Measurements from ENCODE around the gene SLC6A13.

DNA sequence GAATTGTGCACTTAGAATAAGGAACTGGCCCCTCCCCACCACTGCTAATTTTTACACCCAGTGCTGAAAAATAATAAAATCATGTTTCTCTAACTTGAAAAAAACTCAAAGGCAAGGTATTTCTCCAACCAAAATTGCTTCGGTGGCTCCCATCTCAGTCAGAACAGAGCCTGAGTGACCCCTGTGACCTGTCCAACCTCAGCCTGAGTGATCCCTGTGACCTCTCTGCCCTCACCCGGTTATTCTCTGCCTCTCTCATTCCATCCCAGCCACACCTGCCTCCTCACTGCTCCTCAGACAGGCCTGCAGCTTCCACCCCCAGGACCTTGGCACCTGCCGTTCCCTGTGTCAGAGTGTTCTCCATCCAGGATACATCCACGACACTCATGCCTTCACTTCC lies 53.8 kb downstream of the SLC6A13 start:
- TF ChIP-seq EZH2 (IDR thresholded peaks at IDR 0.05; ENCODE audit: borderline replicate concordance) (no peak), EZH2phosphoT487 (IDR thresholded peaks at IDR 0.05; ENCODE audit: low read depth, severe bottlenecking, unreplicated experiment) (no peak)
